H1 (cell line): ENCODE data around the gene FRMD7. TPM values are rescaled to one million over a fixed set of nuclear protein-coding genes. Genes with fewer than 3 reads are reported as not detected.

ENCODE experiments used
- CTCF ChIA-PET: fragments of 300-600 bp; sonication (Branson Sonifier 250); formaldehyde crosslinking; loops from one replicate; lab custom pipeline; 2021; ENCODE audit not compliant: partially characterized antibody; lab: Charles Lee
- POLR2A ChIA-PET: fragments of 300-600 bp; sonication (Branson Sonifier 250); formaldehyde crosslinking; loops from one replicate; lab custom pipeline; 2021; ENCODE audit warnings: inconsistent platforms; ENCODE audit not compliant: partially characterized antibody; lab: Charles Lee
- DNase-seq, 2 experiments: peaks; one replicate each; pipeline versions ENCODE4 v3.0.0 to v3.0.0-alpha.2; 2010 to 2022; ENCODE audit warnings: low spot score in 2 of 2, low read depth in 1 of 2, mixed read lengths in 1 of 2
- FAIRE-seq: peaks from 2 replicates; lab custom pipeline; 2011; peaks lifted over from hg19 to GRCh38; lab: Jason Lieb, UNC
- H2AFZ ChIP-seq: 2 replicates; pipeline ENCODE4 v1.8.1; 2012; ENCODE audit warnings: low read length, inconsistent platforms
- H2AK5ac ChIP-seq: 2 replicates; pipeline ENCODE4 v1.6.1; 2013; ENCODE audit warnings: low read depth, low read length
- H2BK120ac ChIP-seq: replicated peaks from 2 replicates; pipeline ENCODE3; 2013; ENCODE audit warnings: low read depth, low read length, inconsistent platforms
- H2BK12ac ChIP-seq: 2 replicates; pipeline ENCODE4 v1.6.1; 2013; ENCODE audit warnings: low read depth, low read length
- H2BK15ac ChIP-seq: 2 replicates; pipeline ENCODE4 v1.6.1; 2013; ENCODE audit warnings: low read length
- H2BK20ac ChIP-seq: 2 replicates; pipeline ENCODE4 v1.6.1; 2013; ENCODE audit warnings: low read length
- H2BK5ac ChIP-seq: 2 replicates; pipeline ENCODE4 v1.6.1; 2013; ENCODE audit warnings: low read depth, low read length
- H3K14ac ChIP-seq: 2 replicates; pipeline ENCODE4 v1.6.1; 2013; ENCODE audit warnings: inconsistent platforms; ENCODE audit not compliant: insufficient read length
- H3K18ac ChIP-seq: 2 replicates; pipeline ENCODE4 v1.6.1; 2013; ENCODE audit warnings: low read length; ENCODE audit errors: extremely low read depth
- H3K23ac ChIP-seq: 2 replicates; pipeline ENCODE4 v1.6.1; 2013; ENCODE audit warnings: inconsistent platforms; ENCODE audit not compliant: insufficient read length
- H3K23me2 ChIP-seq: 2 replicates; pipeline ENCODE4 v1.6.1; 2013; ENCODE audit warnings: low read depth, low read length
- H3K27ac ChIP-seq: 2 replicates; pipeline ENCODE4 v1.6.1; 2011; ENCODE audit warnings: low read depth, low read length, inconsistent platforms
- H3K27me3 ChIP-seq, 4 experiments: replicated peaks in 1 of 4; 1 replicate in 1 of 4; 2 replicates in 3 of 4; pipeline versions ENCODE4 v1.6.1 to v1.8.1; 2011 to 2013; ENCODE audit warnings: low read length in 3 of 4, mild to moderate bottlenecking in 3 of 4, inconsistent platforms in 2 of 4, mixed read lengths in 2 of 4, moderate library complexity in 1 of 4; ENCODE audit not compliant: control insufficient read depth in 3 of 4, insufficient read depth in 3 of 4; ENCODE audit errors: extremely low read depth in 1 of 4
- H3K36me3 ChIP-seq, 4 experiments: 2 replicates each; pipeline versions ENCODE4 v1.6.1 to v1.8.1; 2011 to 2013; ENCODE audit warnings: mild to moderate bottlenecking in 4 of 4, low read length in 3 of 4, moderate library complexity in 2 of 4, control low read depth in 1 of 4, inconsistent platforms in 1 of 4; ENCODE audit not compliant: insufficient read depth in 4 of 4, control insufficient read depth in 2 of 4
- H3K4ac ChIP-seq: replicated peaks from 2 replicates; pipeline ENCODE3; 2013; ENCODE audit warnings: low read length, low read depth, mixed read lengths, inconsistent platforms; ENCODE audit not compliant: insufficient read length
- H3K4me1 ChIP-seq, 4 experiments: replicated peaks in 1 of 4; 1 replicate in 1 of 4; 2 replicates in 3 of 4; pipeline versions ENCODE4 v1.6.1 to v1.8.1; 2011 to 2013; ENCODE audit warnings: low read length in 3 of 4, inconsistent platforms in 2 of 4, mixed read lengths in 1 of 4; ENCODE audit not compliant: insufficient read depth in 4 of 4, control insufficient read depth in 3 of 4
- H3K4me2 ChIP-seq, 2 experiments: 2 replicates each; pipeline versions ENCODE4 v1.6.1 to v1.8.1; 2011 to 2013; ENCODE audit warnings: low read depth in 2 of 2, low read length in 2 of 2, control low read depth in 1 of 2, inconsistent platforms in 1 of 2, mild to moderate bottlenecking in 1 of 2; ENCODE audit not compliant: insufficient read depth in 1 of 2
- H3K4me3 ChIP-seq, 4 experiments: fragments of 200-600, 300-600 bp in 1 of 4; sonication (generic), shearing (Covaris generic), sonication (Bioruptor Twin) in 1 of 4; 2 replicates each; pipeline versions ENCODE4 v1.5.1 to v1.8.1; 2011 to 2016; ENCODE audit warnings: low read length in 4 of 4, low read depth in 3 of 4, control low read depth in 2 of 4, inconsistent platforms in 2 of 4, mild to moderate bottlenecking in 2 of 4, mixed read lengths in 1 of 4, moderate library complexity in 1 of 4; ENCODE audit not compliant: insufficient read depth in 2 of 4; ENCODE audit errors: extremely low read depth in 1 of 4
- H3K56ac ChIP-seq: replicated peaks from 2 replicates; pipeline ENCODE3; 2013; ENCODE audit warnings: low read depth, mild to moderate bottlenecking, mixed read lengths, low read length, inconsistent platforms; ENCODE audit not compliant: insufficient read length
- H3K79me1 ChIP-seq: 2 replicates; pipeline ENCODE4 v1.6.1; 2013; ENCODE audit warnings: low read depth, low read length, control low read depth
- H3K79me2 ChIP-seq, 2 experiments: 2 replicates each; pipeline versions ENCODE4 v1.6.1 to v1.8.1; 2012 to 2013; ENCODE audit warnings: low read length in 2 of 2, mild to moderate bottlenecking in 2 of 2, inconsistent platforms in 1 of 2; ENCODE audit not compliant: insufficient read depth in 2 of 2, control insufficient read depth in 1 of 2
- H3K9ac ChIP-seq, 4 experiments: replicated peaks in 1 of 4; 1 replicate in 1 of 4; 2 replicates in 3 of 4; pipeline versions ENCODE4 v1.6.1 to v1.8.1; 2011 to 2013; ENCODE audit warnings: low read depth in 3 of 4, low read length in 3 of 4, control low read depth in 2 of 4, mild to moderate bottlenecking in 2 of 4, moderate library complexity in 2 of 4, inconsistent platforms in 1 of 4; ENCODE audit errors: extremely low read depth in 1 of 4
- H3K9me3 ChIP-seq, 2 experiments: 2 replicates each; pipeline versions ENCODE4 v1.6.1 to v1.8.1; 2012 to 2013; ENCODE audit warnings: mild to moderate bottlenecking in 2 of 2, moderate library complexity in 2 of 2, control low read depth in 1 of 2, inconsistent platforms in 1 of 2, low read depth in 1 of 2, low read length in 1 of 2, mixed read lengths in 1 of 2; ENCODE audit not compliant: insufficient read depth in 2 of 2
- H4K20me1 ChIP-seq, 2 experiments: replicated peaks in 1 of 2; 2 replicates each; pipeline versions ENCODE3 to v1.8.1; 2011 to 2013; ENCODE audit warnings: inconsistent platforms in 2 of 2, low read length in 2 of 2, mild to moderate bottlenecking in 1 of 2; ENCODE audit not compliant: insufficient read depth in 2 of 2, control insufficient read depth in 1 of 2
- H4K5ac ChIP-seq: 2 replicates; pipeline ENCODE4 v1.6.1; 2013; ENCODE audit warnings: low read length, low read depth, mixed read lengths, inconsistent platforms; ENCODE audit not compliant: insufficient read length
- H4K8ac ChIP-seq: 2 replicates; pipeline ENCODE4 v1.8.0; 2013; ENCODE audit warnings: mild to moderate bottlenecking, moderate library complexity, low read length, inconsistent platforms; ENCODE audit not compliant: insufficient read depth; ENCODE audit errors: extremely low read depth
- H4K91ac ChIP-seq: replicated peaks from 2 replicates; pipeline ENCODE3; 2013; ENCODE audit warnings: low read length, mixed read lengths, inconsistent platforms; ENCODE audit not compliant: insufficient read length
- E2F6 ChIP-seq: IDR thresholded peaks from 2 replicates; pipeline ENCODE4 v1.6.1; 2012; ENCODE audit warnings: inconsistent platforms
- FOSL1 ChIP-seq: IDR thresholded peaks from 2 replicates; pipeline ENCODE4 v1.6.1; 2011; ENCODE audit warnings: mild to moderate bottlenecking, low read depth, low read length, moderate library complexity; ENCODE audit not compliant: insufficient read depth
- GTF2F1 ChIP-seq: IDR thresholded peaks from 2 replicates; pipeline ENCODE4 v1.6.1; 2012; ENCODE audit warnings: low read depth, low read length, improper control_type of control experiment, borderline replicate concordance
- JUN ChIP-seq: IDR thresholded peaks from 2 replicates; pipeline ENCODE4 v1.6.1; 2011; ENCODE audit warnings: low read depth, mild to moderate bottlenecking, improper control_type of control experiment, low read length
- KDM5A ChIP-seq: fragments of 200-600 bp; IDR thresholded peaks from 2 replicates; pipeline ENCODE4 v1.7.1; 2012; ENCODE audit warnings: mild to moderate bottlenecking, low read length, inconsistent platforms, mixed read lengths
- RXRA ChIP-seq: IDR thresholded peaks from 2 replicates; pipeline ENCODE4 v1.6.1; 2011; ENCODE audit warnings: low read depth, mild to moderate bottlenecking, low read length, moderate library complexity; ENCODE audit not compliant: insufficient read depth
- SIX5 ChIP-seq: IDR thresholded peaks from 2 replicates; pipeline ENCODE4 v1.6.1; 2011; ENCODE audit warnings: mild to moderate bottlenecking, low read depth, low read length
- SP2 ChIP-seq: IDR thresholded peaks from 2 replicates; pipeline ENCODE4 v1.6.1; 2012; ENCODE audit warnings: mild to moderate bottlenecking, low read length, inconsistent platforms
- SRF ChIP-seq: IDR thresholded peaks from 2 replicates; pipeline ENCODE4 v1.6.1; 2011; ENCODE audit warnings: mild to moderate bottlenecking, low read depth, low read length, moderate library complexity
- TAF1 ChIP-seq: IDR thresholded peaks from 2 replicates; pipeline ENCODE4 v1.6.1; 2011; ENCODE audit warnings: mild to moderate bottlenecking, low read depth, low read length
- TBP ChIP-seq: IDR thresholded peaks from 2 replicates; pipeline ENCODE4 v1.6.1; 2011; ENCODE audit warnings: low read depth, low read length, improper control_type of control experiment
- TCF12 ChIP-seq: IDR thresholded peaks from 2 replicates; pipeline ENCODE4 v1.6.1; 2011; ENCODE audit warnings: low read depth, mild to moderate bottlenecking, low read length
- WGBS, 2 experiments: shearing (Covaris generic) in 1 of 2; methylation state at CpG; one replicate each; pipeline versions ENCODE4 v1.1.6 to v1.1.7; 2013 to 2015; ENCODE audit warnings: low lambda C conversion rate in 2 of 2, mixed read lengths in 2 of 2, inconsistent platforms in 1 of 2, low coverage in 1 of 2, missing lambda C conversion rate in 1 of 2; ENCODE audit not compliant: insufficient replicate concordance in 2 of 2, insufficient coverage in 1 of 2, insufficient read length in 1 of 2; ENCODE audit errors: extremely low coverage in 1 of 2, missing lambda C conversion rate in 1 of 2; 5-methylcytosine and 5-hydroxymethylcytosine counted together
- polyA plus RNA-seq, 7 experiments: library from polyadenylated mRNA; depleted of rRNA in 3 of 7; stranded (reverse) in 5 of 7; unstranded in 2 of 7; fragments of >200 nt in 5 of 7; fragments of 200-250 nt in 2 of 7; gene quantifications; 1 replicate in 5 of 7; 2 replicates in 1 of 7; 4 replicates in 1 of 7; pipeline versions ENCODE4 v1.2.1 to v1.2.3, GENCODE V29; 2011 to 2013; ENCODE audit warnings: missing spikeins in 2 of 7, mixed read lengths in 2 of 7
- total RNA-seq: library from RNA; stranded (reverse); fragmentation: NEBNext Ultra II Directional; extraction: Animal tissue kit (Norgen Biotek cat#: 25700); gene quantifications from 2 replicates; pipeline ENCODE4 v1.2.1, GENCODE V29; 2021
- TF ChIP-seq, protein P1 (sequence below): IDR thresholded peaks from 2 replicates; pipeline ENCODE4 v1.6.1; 2012; ENCODE audit warnings: low read length, inconsistent platforms

Gene FRMD7
- total and polyA plus RNA-seq, 2 of the 8 experiments (the other 6 are each of a cell fraction or from before 2014, with no cell fraction given), result not detected

DNA sequence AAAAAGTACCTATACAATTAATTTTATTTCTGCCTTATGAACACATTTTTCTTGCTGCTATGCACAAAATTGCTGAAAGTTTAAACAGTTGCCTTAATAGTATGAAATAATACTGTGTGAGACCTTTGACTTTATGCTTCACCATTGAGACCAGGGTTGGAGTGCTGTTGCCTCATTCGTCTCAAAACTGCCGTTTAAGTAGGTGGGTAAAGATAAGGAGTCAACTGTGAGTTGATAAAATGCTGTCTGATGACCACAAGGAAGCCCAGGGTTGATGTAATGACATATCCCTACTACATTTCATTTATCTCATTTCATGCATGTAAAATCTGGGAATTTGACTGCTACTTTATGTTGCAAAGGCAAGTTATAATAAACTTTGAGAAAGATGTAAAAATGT, 81.3 kb downstream of the FRMD7 start:
- H4K5ac ChIP-seq, result no peak overlapping the region
- H2AFZ ChIP-seq, result no peak overlapping the region
- H3K4ac ChIP-seq, result no peak overlapping the region
- no peaks in the 10 kb centered on the region for H3K23me2 ChIP-seq
- H4K91ac ChIP-seq, result no peak overlapping the region
- H3K4me3 ChIP-seq, result no peak overlapping the region
- peaks cover 0 to 2% of the 10 kb centered on the region in 2 experiments for H4K20me1 ChIP-seq
- no peak overlapping the region for H2BK15ac ChIP-seq
- H3K79me1 ChIP-seq, result no peaks in the 10 kb centered on the region
- POLR2A ChIA-PET, result interaction anchor here (0.8 kb wide), 1 partner anchor 366 kb away, joined by 3 read pairs; no protein-coding TSS in a partner anchor
- no peak overlapping the region for H3K4me2 ChIP-seq
- H3K9ac ChIP-seq, result no peak overlapping the region
- H3K79me2 ChIP-seq, result peaks cover 0 to 86% of the 10 kb centered on the region in 2 experiments; a peak in 2 of 4 replicates
- WGBS, 2 experiments, result 83% methylated on average over 2 of the region's 2 CpGs; no CpG with 5 or more reads in 1 of the 2 experiments
- no peak overlapping the region for H2AK5ac ChIP-seq
- CTCF ChIA-PET, result interaction anchor here (0.8 to 2.0 kb wide), 2 partner anchors 16 to 25 kb away, joined by 3 to 4 read pairs; no protein-coding TSS in a partner anchor
- H3K27ac ChIP-seq, result no peak overlapping the region
- peaks cover 2 to 8% (median 5%) of the 10 kb centered on the region in 4 experiments; a peak in 4 of 7 replicates for H3K4me1 ChIP-seq
- H2BK12ac ChIP-seq, result no peak overlapping the region
- no peak overlapping the region for H3K56ac ChIP-seq
- no peak overlapping the region for H2BK5ac ChIP-seq
- H4K8ac ChIP-seq, result no peak overlapping the region
- no peak for DNase-seq
- no peak overlapping the region for H3K14ac ChIP-seq
- H2BK20ac ChIP-seq, result no peak overlapping the region
- H3K23ac ChIP-seq, result no peak overlapping the region
- FAIRE-seq, result no peak
- H3K36me3 ChIP-seq, result no peaks in the 10 kb centered on the region
- no peak overlapping the region for H2BK120ac ChIP-seq
- no peak overlapping the region for H3K18ac ChIP-seq
- H3K9me3 ChIP-seq, result no peaks in the 10 kb centered on the region
- no peaks in the 10 kb centered on the region for H3K27me3 ChIP-seq
- TF ChIP-seq FOSL1, result no peak
- TF ChIP-seq KDM5A, result no peak
- TF ChIP-seq TBP, result no peak
- no peak for TF ChIP-seq TAF1
- no peak for TF ChIP-seq SP2
- TF ChIP-seq, protein P1, sequence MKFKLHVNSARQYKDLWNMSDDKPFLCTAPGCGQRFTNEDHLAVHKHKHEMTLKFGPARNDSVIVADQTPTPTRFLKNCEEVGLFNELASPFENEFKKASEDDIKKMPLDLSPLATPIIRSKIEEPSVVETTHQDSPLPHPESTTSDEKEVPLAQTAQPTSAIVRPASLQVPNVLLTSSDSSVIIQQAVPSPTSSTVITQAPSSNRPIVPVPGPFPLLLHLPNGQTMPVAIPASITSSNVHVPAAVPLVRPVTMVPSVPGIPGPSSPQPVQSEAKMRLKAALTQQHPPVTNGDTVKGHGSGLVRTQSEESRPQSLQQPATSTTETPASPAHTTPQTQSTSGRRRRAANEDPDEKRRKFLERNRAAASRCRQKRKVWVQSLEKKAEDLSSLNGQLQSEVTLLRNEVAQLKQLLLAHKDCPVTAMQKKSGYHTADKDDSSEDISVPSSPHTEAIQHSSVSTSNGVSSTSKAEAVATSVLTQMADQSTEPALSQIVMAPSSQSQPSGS, result no peak
- no peak for TF ChIP-seq SIX5
- no peak for TF ChIP-seq GTF2F1
- no peak for TF ChIP-seq RXRA
- TF ChIP-seq E2F6, result no peak
- no peak for TF ChIP-seq TCF12
- no peak for TF ChIP-seq JUN
- TF ChIP-seq SRF, result no peak
